IPS DF 4.7 (cell line): ENCODE data around the gene LPAR1.

Experiments
- DNase-seq: peaks from one replicate; pipeline ENCODE4 v3.0.0-alpha.2; 2013; ENCODE audit warnings: low spot score; ENCODE audit errors: extremely low read depth

The LPAR1 gene

DNA sequence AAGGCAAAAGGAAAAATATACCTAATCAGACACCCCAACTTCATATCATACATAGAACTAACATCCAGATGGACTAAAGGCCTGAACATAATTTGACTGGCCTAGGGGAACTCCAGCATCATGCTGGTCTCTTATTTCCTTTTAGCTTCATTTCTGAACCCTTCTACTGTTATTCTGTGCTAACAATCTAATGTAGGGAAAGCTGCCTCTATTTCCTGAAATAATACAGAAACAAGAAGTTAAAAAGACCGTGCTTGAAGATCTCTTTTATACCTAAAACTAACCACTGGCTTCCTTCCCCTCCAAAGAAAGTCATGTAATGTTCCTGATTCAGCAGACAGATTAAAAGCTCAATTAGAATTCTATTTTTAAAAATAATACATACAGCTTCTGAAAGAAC lies 36.7 kb downstream of the LPAR1 start:
- DNase-seq = no peak

- no peak for DNase-seq
These were observed 38.1 kb downstream of the LPAR1 start for GRCh38 chr9:111000202-111000601.

DNA sequence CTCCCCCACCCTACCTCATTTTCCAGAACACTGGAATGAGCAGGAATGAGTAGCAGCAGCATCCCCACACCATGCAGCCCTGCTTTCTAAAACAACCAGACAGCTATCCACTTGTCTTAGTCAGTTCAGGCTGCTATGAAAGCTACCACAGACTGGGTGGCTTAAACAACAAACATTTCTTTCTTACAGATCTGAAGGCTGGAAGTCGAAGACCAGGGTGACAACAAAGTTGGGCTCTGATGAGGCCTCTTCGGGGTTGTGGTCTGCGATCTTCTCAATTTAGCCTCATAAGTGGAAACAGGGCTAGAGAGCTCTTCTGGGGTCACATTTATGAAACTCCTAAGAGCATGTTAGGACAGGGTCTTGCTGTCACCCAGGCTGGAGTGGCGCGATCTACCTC lies 38.9 kb downstream of the LPAR1 start:
- DNase-seq = no peak

DNA sequence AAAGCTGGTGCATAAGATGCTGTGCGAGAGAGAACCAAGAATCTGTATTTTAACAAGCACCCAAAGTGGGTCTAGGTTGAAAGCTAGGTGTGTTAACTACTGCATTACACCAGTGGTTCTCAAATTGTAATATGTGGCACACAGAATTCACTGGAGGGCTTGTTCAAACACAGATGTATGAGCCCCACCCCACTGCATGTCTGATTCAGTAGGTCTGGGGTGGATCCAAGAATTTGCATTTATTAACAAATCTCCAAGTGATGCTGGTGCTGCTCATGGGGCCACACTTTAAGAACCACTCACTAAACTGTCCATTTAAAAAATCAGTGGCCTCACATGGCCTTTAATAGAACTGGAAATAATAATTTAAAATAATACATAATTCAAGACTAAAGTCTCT lies 40.4 kb downstream of the LPAR1 start:
- DNase-seq = no peak

DNA sequence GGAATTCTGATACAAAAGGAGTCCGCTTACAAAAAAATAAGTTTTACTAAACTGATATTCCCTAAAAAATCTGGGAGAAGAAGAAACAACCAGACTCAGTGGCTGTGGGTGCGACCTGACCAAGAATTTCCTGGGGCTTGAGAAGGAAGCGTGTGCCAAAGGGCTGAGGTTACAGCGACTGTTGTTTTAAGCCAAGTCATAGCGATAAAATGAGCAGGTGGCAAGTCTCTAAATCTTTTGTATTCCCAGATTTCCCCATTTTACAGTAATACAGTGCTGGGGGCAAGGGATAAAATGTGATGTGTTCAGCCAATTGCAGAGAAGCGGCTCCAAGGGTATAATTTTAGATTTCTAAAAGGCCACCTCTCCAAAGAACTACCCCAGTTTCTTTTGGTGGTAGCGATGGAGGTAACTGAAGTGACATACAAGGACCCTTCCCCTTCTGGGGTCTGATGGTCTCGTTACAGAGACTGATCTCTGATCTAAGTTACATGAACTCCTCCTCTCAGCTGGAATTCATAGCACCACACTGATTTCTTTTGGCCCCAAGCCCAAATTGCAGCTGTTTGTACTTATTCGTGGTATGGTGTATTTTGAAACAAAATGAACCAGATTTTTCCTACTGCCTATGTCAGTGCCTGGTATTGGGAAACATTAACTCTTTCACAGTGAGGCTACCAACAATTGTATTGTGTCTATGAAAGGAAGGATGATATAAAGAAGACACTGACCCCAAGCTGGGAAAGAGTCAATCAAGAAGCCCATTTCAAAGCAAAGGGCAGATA lies 41.6 kb downstream of the LPAR1 start:
- DNase-seq = no peak

DNA sequence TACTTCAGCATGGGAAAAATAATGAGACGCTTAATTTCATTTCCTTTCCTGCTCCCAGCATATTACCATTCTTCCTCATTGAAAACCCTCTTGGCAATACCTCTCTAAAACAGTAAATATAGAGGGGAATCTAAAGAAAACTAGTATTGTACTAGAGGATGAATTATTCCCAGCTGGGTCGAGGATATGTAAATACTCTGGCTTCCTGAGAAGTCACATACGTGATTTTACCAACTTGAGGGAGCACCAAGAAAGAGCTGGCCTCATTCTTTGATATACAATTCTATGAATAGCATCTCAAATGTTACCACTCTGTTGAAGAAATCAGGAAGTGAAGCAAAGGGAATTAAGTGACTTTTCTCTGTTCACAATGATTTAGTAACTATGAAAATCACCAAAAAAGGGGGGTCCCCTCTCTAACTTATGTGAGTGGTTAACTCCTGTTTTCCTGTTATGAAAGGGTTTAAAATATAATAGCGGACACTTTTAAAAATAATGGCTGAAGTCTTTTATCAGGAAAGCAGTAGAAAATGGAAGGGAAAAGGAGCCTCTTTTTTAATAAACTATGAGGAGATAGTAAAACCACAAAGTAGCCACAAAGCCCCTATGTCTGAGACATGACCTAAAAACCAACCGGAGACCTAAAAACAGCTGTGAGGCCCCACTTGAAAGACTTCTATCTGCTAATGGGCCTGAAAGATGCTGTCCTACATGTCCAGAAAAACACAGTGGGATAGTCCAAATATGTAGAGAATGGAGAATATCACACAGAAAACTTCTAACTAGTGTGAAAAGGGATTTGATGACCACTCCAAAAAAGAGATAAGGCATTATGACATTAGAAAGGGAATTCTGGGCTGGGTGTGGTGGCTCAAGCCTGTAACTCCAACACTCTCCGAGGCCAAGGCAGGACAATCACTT lies 42.6 kb downstream of the LPAR1 start:
- no peak for DNase-seq

DNA sequence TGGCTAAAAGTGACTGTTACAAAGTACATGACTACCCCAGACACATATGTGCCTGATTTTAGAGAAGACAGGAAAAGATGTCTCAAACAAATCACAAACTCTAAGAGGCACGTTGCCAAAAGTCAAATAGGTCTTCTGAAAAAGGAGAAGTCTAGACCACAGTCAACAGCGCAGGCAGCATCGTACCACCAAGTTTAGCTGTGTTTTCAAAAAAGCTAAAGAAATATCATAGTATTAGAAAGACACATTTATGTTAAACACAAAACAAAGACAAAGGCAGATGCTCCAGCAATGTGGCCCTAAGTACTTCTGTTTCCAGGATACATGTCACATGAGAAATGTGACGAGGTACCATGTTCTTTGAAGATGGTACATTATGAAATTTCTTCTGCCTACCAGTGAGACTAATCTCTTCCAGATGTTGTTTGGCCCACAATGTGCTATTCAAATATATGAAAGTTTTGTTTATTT lies 43.5 kb downstream of the LPAR1 start:
- no peak for DNase-seq

GRCh38 chr9:110990481-110990880 lies 47.8 kb downstream of the LPAR1 start:
- no peak for DNase-seq

GRCh38 chr9:110986529-110986928 lies 51.7 kb downstream of the LPAR1 start:
- no peak for DNase-seq

DNA sequence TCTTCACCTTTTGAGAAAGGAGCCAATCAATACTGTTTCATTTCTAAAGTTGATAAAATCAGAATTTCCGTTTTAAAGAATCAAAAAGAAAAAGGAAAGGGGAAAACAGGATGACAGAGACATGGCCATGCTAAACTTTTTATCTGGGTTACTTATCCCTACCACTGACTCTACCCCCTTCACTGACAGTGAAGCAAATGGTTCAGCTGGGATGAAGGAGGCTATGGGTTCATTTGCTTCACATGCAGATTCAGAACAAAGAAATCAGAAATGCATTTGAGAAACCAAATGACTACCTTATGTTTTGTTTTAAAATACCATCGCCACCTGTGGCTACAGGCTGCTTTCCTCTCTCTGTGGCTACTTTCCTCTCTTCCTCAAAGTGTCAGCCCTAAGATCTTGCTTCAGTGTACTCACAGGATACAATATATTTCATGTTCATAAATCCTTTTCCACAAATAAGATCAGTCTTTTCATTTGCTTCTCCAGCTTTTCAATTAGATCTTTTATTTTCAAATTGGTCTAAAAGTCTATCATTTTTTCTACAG lies 53.3 kb downstream of the LPAR1 start:
- DNase-seq = no peak

DNA sequence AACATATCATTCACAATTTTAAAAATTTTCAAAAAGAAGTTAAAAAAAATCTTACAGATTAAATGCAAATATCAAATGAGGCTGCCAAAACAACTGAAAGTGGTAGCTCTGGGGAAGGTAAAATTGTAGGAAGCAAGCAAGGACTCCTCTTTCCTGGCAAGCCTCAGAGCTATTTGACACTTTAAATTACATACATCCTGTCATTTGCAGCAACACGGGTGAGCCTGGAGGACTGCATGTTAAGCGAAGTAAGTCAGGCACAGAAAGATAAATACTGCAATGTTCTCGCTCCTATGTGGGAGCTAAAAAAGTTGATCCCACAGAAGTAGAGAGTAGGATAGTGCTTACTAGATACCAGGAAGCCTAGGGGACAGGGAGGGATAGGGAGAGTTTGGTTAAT lies 58.0 kb downstream of the LPAR1 start:
- no peak for DNase-seq

DNA sequence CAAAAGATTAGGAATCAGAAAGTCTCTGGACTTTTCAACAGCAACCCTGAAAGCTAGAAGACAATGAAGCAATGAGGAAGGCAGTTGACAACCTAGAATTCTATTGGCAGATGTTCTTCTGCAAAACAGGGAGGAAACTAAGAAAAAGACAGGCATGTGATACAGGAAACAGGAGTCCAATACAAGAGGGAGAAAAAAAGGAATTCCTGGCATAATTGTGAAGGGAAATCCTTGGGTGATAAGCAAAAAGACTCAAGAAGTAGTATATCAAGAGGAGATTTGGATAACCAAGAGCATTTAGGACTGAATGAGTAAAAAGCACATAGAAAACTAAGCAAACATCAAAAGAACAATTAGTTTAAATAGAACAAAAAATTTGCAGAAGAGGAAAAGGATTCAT lies 58.6 kb downstream of the LPAR1 start:
- DNase-seq = no peak

- no peak for DNase-seq
These were observed 59.8 kb downstream of the LPAR1 start for GRCh38 chr9:110978516-110978915.

GRCh38 chr9:110977259-110977709 lies 61.0 kb downstream of the LPAR1 start:
- DNase-seq = no peak

DNA sequence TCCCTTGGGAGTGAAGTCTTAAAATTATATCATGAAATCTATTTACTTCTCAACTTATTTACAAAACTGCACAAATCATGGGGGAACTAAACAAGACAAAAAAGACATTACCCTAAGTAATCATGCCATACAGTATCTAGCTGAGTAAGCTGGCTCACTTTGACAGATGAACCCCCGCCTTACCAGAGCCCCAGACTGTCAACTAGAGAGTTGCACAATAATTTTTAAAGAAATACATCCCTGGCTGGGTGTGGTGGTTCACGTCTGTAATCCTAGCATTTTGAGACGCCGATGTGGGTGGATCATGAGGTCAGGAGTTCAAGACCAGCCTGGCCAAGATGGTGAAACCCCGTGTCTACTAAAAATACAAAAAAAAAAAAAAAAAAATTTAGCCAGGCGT lies 62.3 kb downstream of the LPAR1 start:
- DNase-seq = no peak

DNA sequence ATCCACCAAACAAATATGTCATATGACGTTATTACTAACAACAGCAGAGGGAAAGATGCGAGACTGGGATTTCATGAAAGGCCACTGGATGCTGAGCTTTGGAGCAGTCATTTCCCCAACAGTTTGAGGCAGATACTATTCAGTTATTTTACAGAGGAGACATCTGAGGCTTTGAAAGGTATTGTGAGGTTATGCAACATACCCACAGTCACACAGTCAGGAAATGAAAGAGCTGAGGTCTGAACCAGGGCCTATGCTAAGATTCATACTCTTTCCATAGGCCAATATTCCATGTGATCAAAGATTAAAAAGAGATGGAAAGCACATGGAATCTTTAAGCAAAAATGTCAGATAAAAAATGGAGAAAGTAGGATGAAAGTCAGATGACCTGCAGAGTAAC lies 63.0 kb downstream of the LPAR1 start:
- no peak for DNase-seq

- no peak for DNase-seq
These were observed 66.6 kb downstream of the LPAR1 start for GRCh38 chr9:110971705-110972104.

- no peak for DNase-seq
These were observed 67.0 kb downstream of the LPAR1 start for GRCh38 chr9:110971234-110971633.

- DNase-seq = no peak
These were observed 68.3 kb downstream of the LPAR1 start for GRCh38 chr9:110969971-110970386.

DNA sequence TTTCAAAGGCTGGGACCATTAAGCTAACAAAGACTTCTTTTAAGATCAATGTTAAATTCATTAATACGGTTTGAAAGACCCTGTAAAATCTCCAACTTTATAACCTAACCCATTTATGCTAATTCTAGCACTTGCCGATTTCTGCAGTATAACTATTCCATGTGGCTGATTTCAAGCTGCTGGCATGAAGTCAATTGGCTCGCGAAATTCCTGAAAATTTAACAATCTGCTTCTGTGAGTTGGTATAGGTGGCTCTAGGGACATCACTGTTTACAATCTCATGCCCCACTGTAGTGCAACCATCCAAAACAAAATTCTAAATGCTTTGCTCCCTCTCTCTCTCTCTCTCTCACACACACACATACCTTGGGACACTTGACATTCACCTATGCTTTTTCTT lies 70.2 kb downstream of the LPAR1 start:
- DNase-seq = no peak

GRCh38 chr9:110967196-110967595 lies 71.1 kb downstream of the LPAR1 start:
- DNase-seq = no peak

GRCh38 chr9:110960288-110960687 lies 78.0 kb downstream of the LPAR1 start:
- DNase-seq = no peak
